Transverse colon (tissue), 4 donors: ENCODE data around the gene SFN.

ENCODE experiments used
- CTCF ChIP-seq, 5 experiments: fragments of 200-600 bp in 3 of 5; fragments of 450-650 bp in 2 of 5; sonication (generic) in 3 of 5; IDR thresholded peaks; 1 replicate in 2 of 5; 2 replicates in 3 of 5; pipeline ENCODE4 v1.5.1; 2016 to 2017; ENCODE audit warnings: antibody characterized with exemption in 5 of 5, inconsistent platforms in 3 of 5, mild to moderate bottlenecking in 2 of 5, moderate library complexity in 1 of 5
- POLR2AphosphoS5 ChIP-seq, 3 donors: sonication (generic); formaldehyde crosslinking; IDR thresholded peaks; one replicate each; pipeline ENCODE4 v1.6.1; 2016; ENCODE audit warnings: antibody characterized with exemption in 3 of 3

GRCh38 chr1:26832249-26832960, 30.5 kb upstream of the SFN start:
- TF ChIP-seq CTCF (IDR thresholded peaks at IDR 0.05) (no peak), POLR2AphosphoS5 (IDR thresholded peaks at IDR 0.05) (no peak)
